Astrocyte (in vitro differentiated cells and primary cell): ENCODE data around the gene ADAMTS6. TPM values are rescaled to one million over a fixed set of nuclear protein-coding genes. Genes with fewer than 3 reads are reported as not detected.
"Not testable (repeated sequence)": the region's sequence is repeated elsewhere in the genome, so short reads cannot be mapped to it uniquely, and the experiment has no call there.

ENCODE experiments used
- DNase-seq: peaks from one replicate; pipeline ENCODE4 v3.0.0-alpha.2; 2010; ENCODE audit warnings: low read depth
- FAIRE-seq: peaks from 2 replicates; lab custom pipeline; 2011; peaks lifted over from hg19 to GRCh38; lab: Jason Lieb, UNC
- H2AFZ ChIP-seq: 2 replicates; pipeline ENCODE4 v1.6.0; 2012; ENCODE audit warnings: low read depth, low read length, inconsistent platforms
- H3K27ac ChIP-seq: 2 replicates; pipeline ENCODE4 v1.5.1; 2011; ENCODE audit warnings: low read depth, low read length, inconsistent platforms
- H3K27me3 ChIP-seq: 2 replicates; pipeline ENCODE4 v1.6.0; 2011; ENCODE audit warnings: low read length, inconsistent platforms; ENCODE audit not compliant: insufficient read depth
- H3K36me3 ChIP-seq: 2 replicates; pipeline ENCODE4 v1.5.1; 2011; ENCODE audit warnings: low read length, inconsistent platforms; ENCODE audit not compliant: insufficient read depth
- H3K4me1 ChIP-seq: 2 replicates; pipeline ENCODE4 v1.5.1; 2011; ENCODE audit warnings: low read length, inconsistent platforms; ENCODE audit not compliant: insufficient read depth
- H3K4me2 ChIP-seq: 2 replicates; pipeline ENCODE4 v1.6.0; 2012; ENCODE audit warnings: low read length, inconsistent platforms
- H3K4me3 ChIP-seq: 2 replicates; pipeline ENCODE4 v1.5.1; 2011; ENCODE audit warnings: low read depth, mild to moderate bottlenecking, low read length, inconsistent platforms; ENCODE audit not compliant: insufficient read depth
- H3K79me2 ChIP-seq: 2 replicates; pipeline ENCODE4 v1.6.0; 2012; ENCODE audit warnings: mild to moderate bottlenecking, low read length, inconsistent platforms; ENCODE audit not compliant: insufficient read depth
- H3K9ac ChIP-seq: 2 replicates; pipeline ENCODE4 v1.6.0; 2012; ENCODE audit warnings: mild to moderate bottlenecking, low read length, inconsistent platforms
- H3K9me3 ChIP-seq: 2 replicates; pipeline ENCODE4 v1.5.1; 2012; ENCODE audit warnings: low read depth, mild to moderate bottlenecking, low read length, inconsistent platforms; ENCODE audit not compliant: insufficient read depth
- H4K20me1 ChIP-seq: 2 replicates; pipeline ENCODE4 v1.6.0; 2012; ENCODE audit warnings: low read length, inconsistent platforms; ENCODE audit not compliant: insufficient read depth
- H3K27ac Mint-ChIP-seq: one replicate; pipeline ENCODE4 v1.8.0; 2021; ENCODE audit warnings: mild to moderate bottlenecking, mixed read lengths; ENCODE audit not compliant: unreplicated experiment
- H3K27me3 Mint-ChIP-seq: one replicate; pipeline ENCODE4 v1.8.0; 2021; ENCODE audit warnings: low read depth, mixed read lengths; ENCODE audit not compliant: unreplicated experiment
- H3K36me3 Mint-ChIP-seq: one replicate; pipeline ENCODE4 v1.8.0; 2021; ENCODE audit warnings: low read depth, mixed read lengths; ENCODE audit not compliant: unreplicated experiment
- H3K4me1 Mint-ChIP-seq: one replicate; pipeline ENCODE4 v1.8.0; 2021; ENCODE audit warnings: low read depth, mixed read lengths; ENCODE audit not compliant: unreplicated experiment
- H3K4me3 Mint-ChIP-seq: one replicate; pipeline ENCODE4 v1.8.0; 2021; ENCODE audit warnings: mild to moderate bottlenecking, moderate library complexity, mixed read lengths; ENCODE audit not compliant: unreplicated experiment
- H3K9me3 Mint-ChIP-seq: one replicate; pipeline ENCODE4 v1.8.0; 2021; ENCODE audit warnings: mild to moderate bottlenecking, mixed read lengths; ENCODE audit not compliant: unreplicated experiment
- EZH2 ChIP-seq: IDR thresholded peaks from 2 replicates; pipeline ENCODE4 v1.6.1; 2012; ENCODE audit warnings: mild to moderate bottlenecking, low read length, inconsistent platforms; ENCODE audit not compliant: insufficient read depth
- total RNA-seq: library from RNA; stranded (reverse); gene quantifications from 2 replicates; pipeline ENCODE4 v1.2.1, GENCODE V29; 2021
- TF ChIP-seq, protein P1 (sequence below): IDR thresholded peaks from 2 replicates; pipeline ENCODE4 v1.5.1; 2011; ENCODE audit warnings: low read depth, mild to moderate bottlenecking, inconsistent platforms, low read length, moderate library complexity; ENCODE audit not compliant: insufficient read depth

The ADAMTS6 gene
- total RNA-seq, 1 donor from 2014 or later: 27.7 TPM

DNA sequence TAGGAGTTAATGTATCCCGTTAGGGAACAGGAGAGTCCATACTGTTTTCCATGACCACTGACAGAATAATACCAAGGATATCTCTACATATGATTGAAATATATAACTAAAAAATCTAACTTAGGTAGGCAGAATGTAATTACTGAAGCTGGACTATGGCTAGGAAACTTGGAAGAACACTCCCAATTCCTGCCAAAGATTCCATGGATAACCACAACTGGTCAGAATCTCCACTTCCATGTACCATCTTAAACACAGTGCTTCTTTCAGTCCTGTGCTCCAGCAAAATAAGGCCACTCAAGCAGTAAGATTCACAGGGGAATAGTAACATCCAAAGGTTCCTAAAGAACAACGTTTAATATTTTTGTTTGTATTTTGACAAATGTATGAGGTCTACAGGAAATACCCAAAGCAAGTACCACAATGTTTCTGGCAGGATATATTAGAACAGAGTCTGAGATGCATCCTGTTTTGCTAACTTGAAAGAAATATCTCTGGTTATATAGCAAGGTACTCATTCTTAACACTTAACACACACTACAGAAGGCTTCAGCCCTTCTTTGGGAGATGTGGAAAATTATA lies 295.0 kb downstream of the ADAMTS6 start:
- H3K4me1 Mint-ChIP-seq: peaks cover 57% of the 10 kb centered on the region
- DNase-seq: peak; percentile 71

DNA sequence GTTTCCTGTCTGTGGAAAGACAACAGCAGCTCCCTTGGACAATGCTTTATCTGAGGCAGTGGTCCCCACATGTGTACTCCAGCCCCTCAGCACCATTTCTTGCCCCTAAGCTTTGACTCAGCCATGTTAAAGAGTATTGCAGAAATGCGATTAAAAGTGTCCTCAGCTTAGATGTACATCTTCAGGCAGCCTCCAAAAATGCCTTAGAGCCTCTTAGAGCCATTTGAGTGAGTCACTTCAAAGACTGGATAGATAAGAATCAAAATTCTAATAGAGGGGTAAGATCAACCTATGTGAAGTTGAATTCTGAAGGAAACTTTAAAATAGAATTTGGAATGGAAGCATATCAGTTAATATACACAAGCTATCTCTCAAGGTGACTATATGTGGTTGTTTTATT lies 296.3 kb downstream of the ADAMTS6 start:
- H3K27me3 Mint-ChIP-seq: no peaks in the 10 kb centered on the region
- no peak overlapping the region for H3K4me3 ChIP-seq
- H2AFZ ChIP-seq: no peak overlapping the region
- peak overlapping the region; percentile 88 for H3K27ac Mint-ChIP-seq
- no peaks in the 10 kb centered on the region for H3K9me3 ChIP-seq
- peaks cover 13% of the 10 kb centered on the region for H3K36me3 Mint-ChIP-seq
- no peaks in the 10 kb centered on the region for H3K27me3 ChIP-seq
- no peak overlapping the region for H3K4me3 Mint-ChIP-seq
- peaks cover 51% of the 10 kb centered on the region for H3K4me1 Mint-ChIP-seq
- H4K20me1 ChIP-seq: no peaks in the 10 kb centered on the region
- TF ChIP-seq EZH2: no peak
- TF ChIP-seq, protein P1, sequence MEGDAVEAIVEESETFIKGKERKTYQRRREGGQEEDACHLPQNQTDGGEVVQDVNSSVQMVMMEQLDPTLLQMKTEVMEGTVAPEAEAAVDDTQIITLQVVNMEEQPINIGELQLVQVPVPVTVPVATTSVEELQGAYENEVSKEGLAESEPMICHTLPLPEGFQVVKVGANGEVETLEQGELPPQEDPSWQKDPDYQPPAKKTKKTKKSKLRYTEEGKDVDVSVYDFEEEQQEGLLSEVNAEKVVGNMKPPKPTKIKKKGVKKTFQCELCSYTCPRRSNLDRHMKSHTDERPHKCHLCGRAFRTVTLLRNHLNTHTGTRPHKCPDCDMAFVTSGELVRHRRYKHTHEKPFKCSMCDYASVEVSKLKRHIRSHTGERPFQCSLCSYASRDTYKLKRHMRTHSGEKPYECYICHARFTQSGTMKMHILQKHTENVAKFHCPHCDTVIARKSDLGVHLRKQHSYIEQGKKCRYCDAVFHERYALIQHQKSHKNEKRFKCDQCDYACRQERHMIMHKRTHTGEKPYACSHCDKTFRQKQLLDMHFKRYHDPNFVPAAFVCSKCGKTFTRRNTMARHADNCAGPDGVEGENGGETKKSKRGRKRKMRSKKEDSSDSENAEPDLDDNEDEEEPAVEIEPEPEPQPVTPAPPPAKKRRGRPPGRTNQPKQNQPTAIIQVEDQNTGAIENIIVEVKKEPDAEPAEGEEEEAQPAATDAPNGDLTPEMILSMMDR: no peak
- FAIRE-seq: peak; percentile 81
- DNase-seq: peak; percentile 65
- H3K9me3 Mint-ChIP-seq: no peaks in the 10 kb centered on the region
- no peak overlapping the region for H3K9ac ChIP-seq
- H3K27ac ChIP-seq: peak overlapping the region; percentile 55
- no peaks in the 10 kb centered on the region for H3K79me2 ChIP-seq
- peaks cover 22% of the 10 kb centered on the region for H3K4me1 ChIP-seq
- H3K36me3 ChIP-seq: peaks cover 30% of the 10 kb centered on the region
- H3K4me2 ChIP-seq: no peak overlapping the region

More for the DNA sequence above, 295.0 kb downstream of the ADAMTS6 start:
- Mint-ChIP-seq H3K36me3 (peaks cover 13% of the 10 kb centered on the region), H3K9me3 (no peaks in the 10 kb centered on the region), H3K4me3 (no peak overlapping the region), H3K27me3 (no peaks in the 10 kb centered on the region), H3K27ac (peak overlapping the region; percentile 49)
- TF ChIP-seq EZH2: no peak
- TF ChIP-seq, protein P1: no peak
- no peak overlapping the region for H3K9ac ChIP-seq
- H3K79me2 ChIP-seq: no peaks in the 10 kb centered on the region
- peaks cover 29% of the 10 kb centered on the region for H3K4me1 ChIP-seq
- no peaks in the 10 kb centered on the region for H3K9me3 ChIP-seq
- FAIRE-seq: peak; percentile 9
- peak overlapping the region; percentile 55 for H3K27ac ChIP-seq
- H2AFZ ChIP-seq: no peak overlapping the region
- H3K4me2 ChIP-seq: no peak overlapping the region
- H3K27me3 ChIP-seq: no peaks in the 10 kb centered on the region
- H3K4me3 ChIP-seq: no peak overlapping the region
- H4K20me1 ChIP-seq: no peaks in the 10 kb centered on the region
- peaks cover 23% of the 10 kb centered on the region for H3K36me3 ChIP-seq

DNA sequence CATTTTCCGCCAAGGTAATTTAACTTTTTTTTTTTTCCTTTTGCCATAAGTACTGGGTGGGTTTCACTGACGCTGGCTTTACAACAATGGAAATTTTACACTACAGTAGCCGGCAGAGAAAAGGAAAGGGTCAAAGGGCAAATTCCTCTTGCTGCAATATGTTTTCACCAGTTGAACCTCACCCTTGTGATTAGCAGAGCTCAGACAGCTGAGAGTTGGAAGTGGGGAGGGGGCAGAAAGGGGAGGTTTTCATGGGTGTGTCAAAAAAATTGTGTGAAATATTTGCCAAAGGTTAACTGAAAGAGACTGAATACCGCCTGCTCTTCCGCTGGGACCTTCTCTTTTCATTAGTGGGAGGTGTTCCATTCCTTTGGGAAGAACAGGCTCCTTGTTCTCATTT lies 296.9 kb downstream of the ADAMTS6 start:
- no peaks in the 10 kb centered on the region for H3K27me3 ChIP-seq
- peaks cover 18% of the 10 kb centered on the region for H3K4me1 ChIP-seq
- H2AFZ ChIP-seq: no peak overlapping the region
- no peak for TF ChIP-seq EZH2
- no peak overlapping the region for H3K9ac ChIP-seq
- DNase-seq: no peak
- Mint-ChIP-seq H3K9me3 (no peaks in the 10 kb centered on the region), H3K36me3 (peaks cover 13% of the 10 kb centered on the region), H3K27ac (peak overlapping the region; percentile 88), H3K4me3 (peak overlapping the region; percentile 16), H3K4me1 (peaks cover 47% of the 10 kb centered on the region), H3K27me3 (no peaks in the 10 kb centered on the region)
- H3K4me2 ChIP-seq: no peak overlapping the region
- peak overlapping the region; percentile 55 for H3K27ac ChIP-seq
- FAIRE-seq: no peak
- no peaks in the 10 kb centered on the region for H3K9me3 ChIP-seq
- H4K20me1 ChIP-seq: no peaks in the 10 kb centered on the region
- no peaks in the 10 kb centered on the region for H3K79me2 ChIP-seq
- peaks cover 32% of the 10 kb centered on the region for H3K36me3 ChIP-seq
- H3K4me3 ChIP-seq: no peak overlapping the region

DNA sequence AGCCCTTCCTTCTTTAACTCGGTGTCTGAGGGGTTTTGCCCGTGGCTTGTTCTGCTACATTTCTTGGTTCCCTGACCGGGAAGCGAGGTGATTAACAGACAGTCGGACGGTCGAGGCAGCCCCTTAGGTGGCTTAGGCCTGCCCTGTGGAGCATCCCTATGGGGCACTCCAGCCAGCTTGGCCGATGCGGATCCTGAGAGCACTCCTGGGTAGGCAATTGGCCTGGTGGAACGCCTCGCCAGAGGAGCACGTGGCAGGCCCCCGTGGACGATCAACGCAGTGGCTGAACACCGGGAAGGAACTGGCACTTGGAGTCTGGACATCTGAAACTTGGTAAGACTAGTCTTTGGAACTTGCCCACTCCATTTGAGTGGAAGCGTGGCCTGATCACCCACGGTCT lies 307.5 kb downstream of the ADAMTS6 start:
- H3K4me1 ChIP-seq: peaks cover 11% of the 10 kb centered on the region
- Mint-ChIP-seq H3K36me3 (peaks cover 26% of the 10 kb centered on the region), H3K4me1 (peaks cover 13% of the 10 kb centered on the region)
- H3K27me3 Mint-ChIP-seq, H3K79me2 ChIP-seq, H2AFZ ChIP-seq, H3K4me3 Mint-ChIP-seq, H4K20me1 ChIP-seq, DNase-seq, H3K9me3 ChIP-seq, H3K4me2 ChIP-seq, FAIRE-seq, H3K4me3 ChIP-seq, H3K27ac Mint-ChIP-seq, H3K9ac ChIP-seq, H3K9me3 Mint-ChIP-seq, H3K27me3 ChIP-seq: not testable (repeated sequence)
- peaks cover 18% of the 10 kb centered on the region for H3K36me3 ChIP-seq
- H3K27ac ChIP-seq: peak overlapping the region; percentile 96
